H1 (cell line): ENCODE results near the gene THRB. TPM values are rescaled to one million over a fixed set of nuclear protein-coding genes. Genes with fewer than 3 reads are reported as not detected.

Source experiments
- CTCF ChIA-PET: fragments of 300-600 bp; sonication (Branson Sonifier 250); formaldehyde crosslinking; loops from one replicate; lab custom pipeline; 2021; ENCODE audit not compliant: partially characterized antibody; lab: Charles Lee
- POLR2A ChIA-PET: fragments of 300-600 bp; sonication (Branson Sonifier 250); formaldehyde crosslinking; loops from one replicate; lab custom pipeline; 2021; ENCODE audit warnings: inconsistent platforms; ENCODE audit not compliant: partially characterized antibody; lab: Charles Lee
- DNase-seq, 2 experiments: peaks; one replicate each; pipeline versions ENCODE4 v3.0.0 to v3.0.0-alpha.2; 2010 to 2022; ENCODE audit warnings: low spot score in 2 of 2, low read depth in 1 of 2, mixed read lengths in 1 of 2
- FAIRE-seq: peaks from 2 replicates; lab custom pipeline; 2011; peaks lifted over from hg19 to GRCh38; lab: Jason Lieb, UNC
- H2AFZ ChIP-seq: 2 replicates; pipeline ENCODE4 v1.8.1; 2012; ENCODE audit warnings: low read length, inconsistent platforms
- H2AK5ac ChIP-seq: 2 replicates; pipeline ENCODE4 v1.6.1; 2013; ENCODE audit warnings: low read depth, low read length
- H2BK120ac ChIP-seq: replicated peaks from 2 replicates; pipeline ENCODE3; 2013; ENCODE audit warnings: low read depth, low read length, inconsistent platforms
- H2BK12ac ChIP-seq: 2 replicates; pipeline ENCODE4 v1.6.1; 2013; ENCODE audit warnings: low read depth, low read length
- H2BK15ac ChIP-seq: 2 replicates; pipeline ENCODE4 v1.6.1; 2013; ENCODE audit warnings: low read length
- H2BK20ac ChIP-seq: 2 replicates; pipeline ENCODE4 v1.6.1; 2013; ENCODE audit warnings: low read length
- H2BK5ac ChIP-seq: 2 replicates; pipeline ENCODE4 v1.6.1; 2013; ENCODE audit warnings: low read depth, low read length
- H3K14ac ChIP-seq: 2 replicates; pipeline ENCODE4 v1.6.1; 2013; ENCODE audit warnings: inconsistent platforms; ENCODE audit not compliant: insufficient read length
- H3K18ac ChIP-seq: 2 replicates; pipeline ENCODE4 v1.6.1; 2013; ENCODE audit warnings: low read length; ENCODE audit errors: extremely low read depth
- H3K23ac ChIP-seq: 2 replicates; pipeline ENCODE4 v1.6.1; 2013; ENCODE audit warnings: inconsistent platforms; ENCODE audit not compliant: insufficient read length
- H3K23me2 ChIP-seq: 2 replicates; pipeline ENCODE4 v1.6.1; 2013; ENCODE audit warnings: low read depth, low read length
- H3K27ac ChIP-seq: 2 replicates; pipeline ENCODE4 v1.6.1; 2011; ENCODE audit warnings: low read depth, low read length, inconsistent platforms
- H3K27me3 ChIP-seq, 4 experiments: replicated peaks in 1 of 4; 1 replicate in 1 of 4; 2 replicates in 3 of 4; pipeline versions ENCODE4 v1.6.1 to v1.8.1; 2011 to 2013; ENCODE audit warnings: low read length in 3 of 4, mild to moderate bottlenecking in 3 of 4, inconsistent platforms in 2 of 4, mixed read lengths in 2 of 4, moderate library complexity in 1 of 4; ENCODE audit not compliant: control insufficient read depth in 3 of 4, insufficient read depth in 3 of 4; ENCODE audit errors: extremely low read depth in 1 of 4
- H3K36me3 ChIP-seq, 4 experiments: 2 replicates each; pipeline versions ENCODE4 v1.6.1 to v1.8.1; 2011 to 2013; ENCODE audit warnings: mild to moderate bottlenecking in 4 of 4, low read length in 3 of 4, moderate library complexity in 2 of 4, control low read depth in 1 of 4, inconsistent platforms in 1 of 4; ENCODE audit not compliant: insufficient read depth in 4 of 4, control insufficient read depth in 2 of 4
- H3K4ac ChIP-seq: replicated peaks from 2 replicates; pipeline ENCODE3; 2013; ENCODE audit warnings: low read length, low read depth, mixed read lengths, inconsistent platforms; ENCODE audit not compliant: insufficient read length
- H3K4me1 ChIP-seq, 4 experiments: replicated peaks in 1 of 4; 1 replicate in 1 of 4; 2 replicates in 3 of 4; pipeline versions ENCODE4 v1.6.1 to v1.8.1; 2011 to 2013; ENCODE audit warnings: low read length in 3 of 4, inconsistent platforms in 2 of 4, mixed read lengths in 1 of 4; ENCODE audit not compliant: insufficient read depth in 4 of 4, control insufficient read depth in 3 of 4
- H3K4me2 ChIP-seq, 2 experiments: 2 replicates each; pipeline versions ENCODE4 v1.6.1 to v1.8.1; 2011 to 2013; ENCODE audit warnings: low read depth in 2 of 2, low read length in 2 of 2, control low read depth in 1 of 2, inconsistent platforms in 1 of 2, mild to moderate bottlenecking in 1 of 2; ENCODE audit not compliant: insufficient read depth in 1 of 2
- H3K4me3 ChIP-seq, 4 experiments: fragments of 200-600, 300-600 bp in 1 of 4; sonication (generic), shearing (Covaris generic), sonication (Bioruptor Twin) in 1 of 4; 2 replicates each; pipeline versions ENCODE4 v1.5.1 to v1.8.1; 2011 to 2016; ENCODE audit warnings: low read length in 4 of 4, low read depth in 3 of 4, control low read depth in 2 of 4, inconsistent platforms in 2 of 4, mild to moderate bottlenecking in 2 of 4, mixed read lengths in 1 of 4, moderate library complexity in 1 of 4; ENCODE audit not compliant: insufficient read depth in 2 of 4; ENCODE audit errors: extremely low read depth in 1 of 4
- H3K56ac ChIP-seq: replicated peaks from 2 replicates; pipeline ENCODE3; 2013; ENCODE audit warnings: low read depth, mild to moderate bottlenecking, mixed read lengths, low read length, inconsistent platforms; ENCODE audit not compliant: insufficient read length
- H3K79me1 ChIP-seq: 2 replicates; pipeline ENCODE4 v1.6.1; 2013; ENCODE audit warnings: low read depth, low read length, control low read depth
- H3K79me2 ChIP-seq, 2 experiments: 2 replicates each; pipeline versions ENCODE4 v1.6.1 to v1.8.1; 2012 to 2013; ENCODE audit warnings: low read length in 2 of 2, mild to moderate bottlenecking in 2 of 2, inconsistent platforms in 1 of 2; ENCODE audit not compliant: insufficient read depth in 2 of 2, control insufficient read depth in 1 of 2
- H3K9ac ChIP-seq, 4 experiments: replicated peaks in 1 of 4; 1 replicate in 1 of 4; 2 replicates in 3 of 4; pipeline versions ENCODE4 v1.6.1 to v1.8.1; 2011 to 2013; ENCODE audit warnings: low read depth in 3 of 4, low read length in 3 of 4, control low read depth in 2 of 4, mild to moderate bottlenecking in 2 of 4, moderate library complexity in 2 of 4, inconsistent platforms in 1 of 4; ENCODE audit errors: extremely low read depth in 1 of 4
- H3K9me3 ChIP-seq, 2 experiments: 2 replicates each; pipeline versions ENCODE4 v1.6.1 to v1.8.1; 2012 to 2013; ENCODE audit warnings: mild to moderate bottlenecking in 2 of 2, moderate library complexity in 2 of 2, control low read depth in 1 of 2, inconsistent platforms in 1 of 2, low read depth in 1 of 2, low read length in 1 of 2, mixed read lengths in 1 of 2; ENCODE audit not compliant: insufficient read depth in 2 of 2
- H4K20me1 ChIP-seq, 2 experiments: replicated peaks in 1 of 2; 2 replicates each; pipeline versions ENCODE3 to v1.8.1; 2011 to 2013; ENCODE audit warnings: inconsistent platforms in 2 of 2, low read length in 2 of 2, mild to moderate bottlenecking in 1 of 2; ENCODE audit not compliant: insufficient read depth in 2 of 2, control insufficient read depth in 1 of 2
- H4K5ac ChIP-seq: 2 replicates; pipeline ENCODE4 v1.6.1; 2013; ENCODE audit warnings: low read length, low read depth, mixed read lengths, inconsistent platforms; ENCODE audit not compliant: insufficient read length
- H4K8ac ChIP-seq: 2 replicates; pipeline ENCODE4 v1.8.0; 2013; ENCODE audit warnings: mild to moderate bottlenecking, moderate library complexity, low read length, inconsistent platforms; ENCODE audit not compliant: insufficient read depth; ENCODE audit errors: extremely low read depth
- H4K91ac ChIP-seq: replicated peaks from 2 replicates; pipeline ENCODE3; 2013; ENCODE audit warnings: low read length, mixed read lengths, inconsistent platforms; ENCODE audit not compliant: insufficient read length
- CBX8 ChIP-seq: fragments of 300-800, 300-1000 bp; sonication (generic); IDR thresholded peaks from 2 replicates; pipeline ENCODE4 v1.7.1; 2016; ENCODE audit warnings: low read depth, low read length, borderline replicate concordance
- NRF1 ChIP-seq: IDR thresholded peaks from 2 replicates; pipeline ENCODE4 v1.6.1; 2011; ENCODE audit warnings: mild to moderate bottlenecking, low read depth, low read length, improper control_type of control experiment
- PHF8 ChIP-seq: fragments of 200-600 bp; sonication (generic); conservative IDR thresholded peaks from 2 replicates; pipeline ENCODE4 v1.7.1; 2012; ENCODE audit warnings: low read depth, mild to moderate bottlenecking, inconsistent platforms, low read length, moderate library complexity
- RBBP5 ChIP-seq: IDR thresholded peaks from 2 replicates; pipeline ENCODE4 v1.7.1; 2012; ENCODE audit warnings: low read depth, mild to moderate bottlenecking, inconsistent platforms, low read length, moderate library complexity, borderline replicate concordance
- RNF2 ChIP-seq: fragments of 200-900, 300-1000 bp; sonication (generic); IDR thresholded peaks from 2 replicates; pipeline ENCODE4 v1.7.1; 2016; ENCODE audit warnings: borderline replicate concordance, low read depth, mild to moderate bottlenecking, antibody characterized with exemption, low read length; ENCODE audit not compliant: poor library complexity, severe bottlenecking; ENCODE audit errors: missing control alignments
- RXRA ChIP-seq: IDR thresholded peaks from 2 replicates; pipeline ENCODE4 v1.6.1; 2011; ENCODE audit warnings: low read depth, mild to moderate bottlenecking, low read length, moderate library complexity; ENCODE audit not compliant: insufficient read depth
- SAP30 ChIP-seq: fragments of 300-600 bp; sonication (generic); IDR thresholded peaks from 2 replicates; pipeline ENCODE4 v1.7.1; 2012; ENCODE audit warnings: low read length, moderate library complexity, mild to moderate bottlenecking, inconsistent platforms; ENCODE audit not compliant: insufficient read depth, insufficient replicate concordance
- SIN3A ChIP-seq, 2 experiments: IDR thresholded peaks in 1 of 2; conservative IDR thresholded peaks in 1 of 2; 2 replicates each; pipeline ENCODE4 v1.6.1; 2011 to 2012; ENCODE audit warnings: low read length in 2 of 2, improper control_type of control experiment in 1 of 2, low read depth in 1 of 2, mild to moderate bottlenecking in 1 of 2
- SRF ChIP-seq: IDR thresholded peaks from 2 replicates; pipeline ENCODE4 v1.6.1; 2011; ENCODE audit warnings: mild to moderate bottlenecking, low read depth, low read length, moderate library complexity
- TAF1 ChIP-seq: IDR thresholded peaks from 2 replicates; pipeline ENCODE4 v1.6.1; 2011; ENCODE audit warnings: mild to moderate bottlenecking, low read depth, low read length
- TEAD4 ChIP-seq: IDR thresholded peaks from 2 replicates; pipeline ENCODE4 v1.6.1; 2012; ENCODE audit warnings: low read depth, low read length, inconsistent platforms, mixed read lengths
- ZNF274 ChIP-seq: IDR thresholded peaks from 2 replicates; pipeline ENCODE4 v1.7.0; 2012; ENCODE audit warnings: low read length, borderline replicate concordance; ENCODE audit errors: extremely low read depth
- WGBS, 2 experiments: shearing (Covaris generic) in 1 of 2; methylation state at CpG; one replicate each; pipeline versions ENCODE4 v1.1.6 to v1.1.7; 2013 to 2015; ENCODE audit warnings: low lambda C conversion rate in 2 of 2, mixed read lengths in 2 of 2, inconsistent platforms in 1 of 2, low coverage in 1 of 2, missing lambda C conversion rate in 1 of 2; ENCODE audit not compliant: insufficient replicate concordance in 2 of 2, insufficient coverage in 1 of 2, insufficient read length in 1 of 2; ENCODE audit errors: extremely low coverage in 1 of 2, missing lambda C conversion rate in 1 of 2; 5-methylcytosine and 5-hydroxymethylcytosine counted together
- polyA plus RNA-seq, 7 experiments: library from polyadenylated mRNA; depleted of rRNA in 3 of 7; stranded (reverse) in 5 of 7; unstranded in 2 of 7; fragments of >200 nt in 5 of 7; fragments of 200-250 nt in 2 of 7; gene quantifications; 1 replicate in 5 of 7; 2 replicates in 1 of 7; 4 replicates in 1 of 7; pipeline versions ENCODE4 v1.2.1 to v1.2.3, GENCODE V29; 2011 to 2013; ENCODE audit warnings: missing spikeins in 2 of 7, mixed read lengths in 2 of 7
- total RNA-seq: library from RNA; stranded (reverse); fragmentation: NEBNext Ultra II Directional; extraction: Animal tissue kit (Norgen Biotek cat#: 25700); gene quantifications from 2 replicates; pipeline ENCODE4 v1.2.1, GENCODE V29; 2021

The THRB gene
- total and polyA plus RNA-seq, 2 of the 8 experiments (the other 6 are each of a cell fraction or from before 2014, with no cell fraction given): 0.98 to 3.9 TPM

DNA sequence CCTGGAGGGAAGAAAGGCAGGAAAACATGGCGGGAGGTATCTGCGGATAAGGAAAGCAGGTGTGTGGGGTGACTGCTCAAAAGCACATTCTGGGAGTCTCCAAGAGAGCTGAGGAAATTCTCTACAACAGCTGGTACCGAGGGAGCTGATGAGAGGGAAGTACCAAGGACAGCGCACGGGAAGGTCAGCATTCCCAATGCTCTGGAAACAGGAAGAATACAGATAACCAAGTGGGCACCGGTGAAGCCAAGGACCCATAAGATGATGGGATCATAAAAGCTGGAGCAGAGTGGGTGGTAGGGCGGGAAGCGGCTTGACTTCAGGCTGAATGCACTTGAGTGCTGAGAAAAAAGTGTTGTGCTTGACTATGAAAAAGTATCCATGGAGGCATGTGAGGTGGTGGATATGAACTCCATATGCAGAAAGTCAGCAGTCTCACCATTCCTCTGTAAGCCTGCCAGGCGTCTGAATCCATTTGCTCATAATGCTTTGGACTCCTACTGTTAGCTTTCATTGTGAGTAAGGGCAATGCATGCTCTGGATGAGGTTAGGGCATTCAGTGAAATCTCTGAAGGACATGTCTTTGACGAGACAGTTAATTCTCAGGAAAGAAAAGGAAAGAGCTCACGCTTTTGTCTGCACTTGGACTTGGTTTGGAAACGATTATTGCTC, 334.1 kb downstream of the THRB start:
- no peak overlapping the region for H3K4ac ChIP-seq
- no peak overlapping the region for H2AK5ac ChIP-seq
- FAIRE-seq: no peak
- WGBS, 2 experiments: 86% methylated on average over 12 of the region's 12 CpGs; no CpG with 5 or more reads in 1 of the 2 experiments
- no peak overlapping the region for H4K8ac ChIP-seq
- no peak overlapping the region for H2BK20ac ChIP-seq
- no peak overlapping the region for H2BK5ac ChIP-seq
- TF ChIP-seq TAF1 (no peak), CBX8 (no peak), ZNF274 (no peak), NRF1 (no peak), SRF (no peak), RBBP5 (no peak), SAP30 (peak; percentile 54), SIN3A (conservative IDR thresholded peaks at IDR 0.05 in 1 of 2, IDR thresholded peaks at IDR 0.05 in 1 of 2; ENCODE audit: low read depth in 1 of 2, low read length in 2 of 2) (peak; percentile 90 to 91), PHF8 (no peak), RNF2 (no peak), RXRA (no peak), TEAD4 (0 out of 2 replicates have a peak, but pooled peaks have one; percentile 38)
- no peak overlapping the region; a peak in 1 of 4 replicates for H3K4me2 ChIP-seq
- no peak overlapping the region for H3K27ac ChIP-seq
- H3K79me2 ChIP-seq: no peaks in the 10 kb centered on the region
- no peak overlapping the region for H3K56ac ChIP-seq
- no peak overlapping the region for H4K91ac ChIP-seq
- no peak overlapping the region; the same call in 1 of the 2 replicates for H2BK15ac ChIP-seq
- no peaks in the 10 kb centered on the region for H3K36me3 ChIP-seq
- DNase-seq: peak in 1 of 2 experiments; percentile 53
- peaks cover 2% of the 10 kb centered on the region; the same call in 1 of the 2 replicates for H3K23me2 ChIP-seq
- no peaks in the 10 kb centered on the region for H4K20me1 ChIP-seq
- no peaks in the 10 kb centered on the region for H3K27me3 ChIP-seq
- no peak overlapping the region for H4K5ac ChIP-seq
- H3K9me3 ChIP-seq: no peaks in the 10 kb centered on the region
- no peaks in the 10 kb centered on the region for H3K79me1 ChIP-seq
- ChIA-PET CTCF (interaction anchor here (0.5 to 2.0 kb wide), 4 partner anchors 11 to 102 kb away, joined by 3 to 7 read pairs (median 5); no protein-coding TSS in a partner anchor), POLR2A (no interaction called here)
- no peak overlapping the region for H2BK120ac ChIP-seq
- H3K18ac ChIP-seq: no peak overlapping the region
- no peak overlapping the region for H2AFZ ChIP-seq
- H3K23ac ChIP-seq: no peak overlapping the region
- no peak overlapping the region for H3K9ac ChIP-seq
- H2BK12ac ChIP-seq: no peak overlapping the region
- no peak overlapping the region for H3K14ac ChIP-seq
- H3K4me1 ChIP-seq: peaks cover 2 to 7% (median 5%) of the 10 kb centered on the region in 4 experiments; a peak in 3 of 7 replicates
- no peak overlapping the region for H3K4me3 ChIP-seq
